GM18951 (cell line): ENCODE measurements around the gene CYSRT1.

Source experiments
- POLR2A ChIP-seq: IDR thresholded peaks from 4 replicates; pipeline ENCODE4 v1.6.1; 2011; ENCODE audit warnings: mild to moderate bottlenecking; ENCODE audit not compliant: insufficient read length, insufficient read depth; ENCODE audit errors: extremely low read depth
- in situ Hi-C: fragments of 300-500 bp; cut with MboI; formaldehyde crosslinking; loops from one replicate; pipeline ENCODE4 v1.12.0; 2022; ENCODE audit warnings: low sequenced_read_pairs, mixed read lengths, inconsistent platforms; ENCODE audit not compliant: unreplicated experiment

CYSRT1 gene

DNA sequence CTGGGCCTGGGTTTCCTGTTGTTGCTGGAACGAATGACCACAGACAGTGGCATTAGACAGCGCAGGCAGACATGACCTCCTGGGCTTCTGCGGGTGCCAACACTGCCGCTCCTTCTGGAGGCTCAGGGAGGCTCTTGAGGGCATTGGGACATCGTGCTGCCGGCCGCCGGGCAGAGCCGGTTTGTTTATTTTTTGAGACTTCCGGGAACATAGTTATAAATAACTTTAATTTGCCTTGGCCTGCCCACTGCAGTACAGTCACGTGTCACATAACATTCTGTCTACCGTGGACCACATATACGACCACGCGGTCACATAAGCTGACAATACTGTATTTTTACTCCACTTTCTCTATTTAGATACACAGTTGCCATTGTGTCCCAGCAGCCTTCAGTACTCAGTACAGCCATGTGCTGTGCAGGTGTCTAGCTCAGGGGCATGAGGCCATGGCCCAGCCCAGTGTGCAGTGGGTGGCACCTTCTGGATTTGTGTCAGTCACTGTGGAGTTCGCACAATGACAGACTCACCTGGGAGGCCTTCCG is 44.3 kb downstream of the CYSRT1 start:
- in situ Hi-C loops = no loop called here
- TF ChIP-seq POLR2A = no peak

DNA sequence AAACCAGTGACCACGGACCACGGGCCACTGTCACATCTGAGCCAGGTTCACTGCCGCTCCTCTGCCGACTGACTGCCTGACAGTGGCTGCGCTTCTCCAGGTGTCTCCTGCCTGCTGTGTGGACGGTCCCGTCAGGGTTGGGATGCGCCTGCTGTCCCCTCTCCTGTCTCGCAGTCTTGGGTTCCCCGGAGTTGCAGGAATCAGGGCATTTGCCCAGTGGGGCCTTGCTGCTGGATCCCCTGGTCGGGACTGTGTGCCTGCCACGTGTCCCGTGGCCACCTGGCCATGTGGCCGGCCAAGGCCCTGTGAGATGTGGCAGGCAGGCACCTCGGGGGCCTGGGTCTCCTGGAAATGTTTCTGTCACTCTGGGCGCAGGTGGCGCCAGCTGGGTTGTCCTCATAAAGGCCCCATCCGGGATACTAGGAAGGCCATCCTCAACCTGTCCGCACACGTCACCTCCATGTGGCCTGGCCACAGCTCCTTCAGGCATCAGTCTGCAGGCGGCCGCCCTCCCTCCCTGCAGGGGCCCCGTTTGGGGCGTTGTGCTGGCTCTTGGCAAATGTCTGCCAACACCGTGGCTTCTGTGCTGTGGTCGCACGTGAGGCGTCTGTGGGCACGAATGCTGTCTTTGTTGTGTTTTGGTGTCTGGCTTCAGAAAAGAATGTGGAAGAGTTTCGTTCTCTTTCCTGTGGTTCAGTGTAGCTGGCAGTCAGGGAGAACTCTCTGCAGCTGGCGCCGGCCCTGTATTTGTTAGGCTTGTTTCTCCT is 46.1 kb downstream of the CYSRT1 start:
- in situ Hi-C loops = no loop called here
- no peak for TF ChIP-seq POLR2A

DNA sequence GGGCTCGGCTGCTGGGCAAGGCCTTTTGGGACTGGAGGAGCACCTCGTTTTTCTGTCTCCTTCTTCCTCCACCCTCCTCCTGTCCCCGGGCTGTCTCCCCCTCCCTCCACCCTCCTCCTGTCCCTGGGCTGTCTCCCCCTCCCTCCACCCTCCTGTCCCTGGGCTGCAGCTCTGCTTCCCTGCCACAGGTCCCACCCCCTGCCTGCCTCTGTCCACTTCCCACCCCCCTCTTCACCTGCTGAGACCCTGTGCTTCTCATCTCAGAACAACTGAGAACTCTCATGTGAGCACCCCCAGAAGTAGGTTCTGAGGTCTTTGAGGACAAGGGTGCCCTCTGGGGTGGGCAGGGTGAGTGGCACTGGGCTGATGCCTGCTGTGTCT is 46.7 kb downstream of the CYSRT1 start:
- in situ Hi-C loops = no loop called here

DNA sequence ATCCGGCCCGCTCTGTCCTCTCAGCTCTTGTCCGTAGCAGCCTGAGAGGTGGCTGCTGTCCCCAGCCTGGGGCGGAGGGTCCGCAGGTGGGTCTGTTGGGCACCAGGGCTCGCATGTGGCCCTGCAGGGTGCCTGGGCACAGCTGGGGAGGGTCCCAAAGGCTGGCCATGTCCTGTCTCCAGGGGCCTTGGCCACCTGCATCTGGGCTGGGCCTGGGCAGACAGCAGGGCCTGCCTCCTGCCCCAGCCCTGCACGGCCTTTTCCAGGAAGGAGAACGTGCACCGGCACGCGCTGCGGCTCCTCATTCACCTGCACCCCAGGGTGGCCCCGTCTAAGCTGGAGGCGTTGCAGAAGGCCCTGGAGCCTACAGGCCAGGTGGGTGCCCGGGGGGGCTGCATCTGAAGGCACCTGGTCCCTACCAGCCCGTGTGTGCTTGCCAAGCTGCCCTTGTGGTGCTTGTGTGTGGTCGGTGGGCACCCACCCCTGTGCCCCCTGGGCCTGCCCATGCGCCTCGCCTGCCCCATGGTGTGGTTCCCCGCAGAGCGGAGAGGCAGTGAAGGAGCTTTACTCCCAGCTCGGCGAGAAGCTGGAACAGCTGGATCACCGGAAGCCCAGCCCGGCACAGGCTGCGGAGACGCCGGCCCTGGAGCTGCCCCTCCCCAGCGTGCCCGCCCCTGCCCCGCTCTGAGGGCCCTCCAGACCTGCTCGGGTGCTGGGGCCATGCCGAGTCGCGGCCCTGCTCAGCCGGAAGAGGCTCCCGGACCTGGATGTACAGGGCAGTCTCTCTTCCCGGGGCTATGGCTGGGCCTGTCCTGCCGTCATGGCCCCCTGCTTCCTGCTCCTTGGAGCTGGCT is 47.5 kb downstream of the CYSRT1 start:
- in situ Hi-C loops = no loop called here
- TF ChIP-seq POLR2A = no peak

More for the DNA sequence above, 46.7 kb downstream of the CYSRT1 start:
- TF ChIP-seq POLR2A = no peak

DNA sequence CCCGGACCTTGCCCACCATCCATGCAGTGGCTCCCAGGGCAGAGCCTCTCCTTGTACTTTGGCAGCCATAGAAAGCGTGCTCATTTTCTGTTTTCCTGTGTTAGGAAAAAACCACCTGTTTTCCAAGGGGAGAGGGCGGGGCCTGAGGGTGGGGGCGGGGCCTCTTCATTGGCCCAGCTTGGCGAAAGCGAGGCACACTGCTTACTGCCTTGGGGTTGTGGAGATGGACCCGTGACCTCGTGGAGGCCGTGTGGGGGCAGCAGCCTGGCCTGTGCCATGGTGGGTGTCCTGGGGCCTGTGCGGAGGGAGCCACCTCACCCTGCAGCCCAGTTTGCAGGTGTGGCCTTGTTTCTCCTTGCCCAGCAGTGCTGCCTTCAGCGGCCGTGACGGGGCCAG is 48.1 kb downstream of the CYSRT1 start:
- in situ Hi-C loops = no loop called here
- TF ChIP-seq POLR2A = no peak

DNA sequence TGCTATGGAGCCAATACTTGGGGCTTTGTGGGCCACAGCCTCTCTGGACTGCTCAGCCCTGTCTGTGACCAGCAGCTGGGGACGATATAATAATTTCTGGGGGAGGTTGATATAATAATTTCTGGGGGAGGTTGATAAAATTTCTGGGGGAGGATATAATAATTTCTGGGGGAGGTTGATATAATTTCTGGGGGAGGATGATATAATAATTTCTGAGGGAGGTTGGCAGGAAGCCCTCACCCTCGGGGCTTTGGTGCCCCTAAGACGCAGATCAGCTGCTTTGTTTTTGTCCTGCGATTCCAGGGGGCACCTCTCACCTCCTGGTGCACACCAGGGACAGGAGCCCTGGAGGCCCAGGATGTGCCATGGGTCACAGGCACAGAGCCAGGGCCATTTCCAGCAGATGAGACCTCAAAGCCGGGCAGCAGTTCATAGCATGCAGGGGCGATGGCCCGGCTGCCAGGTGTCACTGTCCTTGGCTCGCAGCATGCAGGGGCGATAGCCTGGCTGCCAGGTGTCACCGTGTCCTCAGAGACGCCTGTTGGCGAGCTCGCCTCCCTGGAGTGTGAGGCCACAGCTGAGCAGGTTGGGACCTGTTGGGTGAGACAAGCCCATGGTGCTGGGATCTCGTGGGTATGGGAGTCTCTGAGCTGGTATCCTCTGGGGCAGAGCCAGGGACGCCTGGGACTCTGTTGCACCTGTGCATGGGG is 48.8 kb downstream of the CYSRT1 start:
- in situ Hi-C loops = no loop called here
- no peak for TF ChIP-seq POLR2A

DNA sequence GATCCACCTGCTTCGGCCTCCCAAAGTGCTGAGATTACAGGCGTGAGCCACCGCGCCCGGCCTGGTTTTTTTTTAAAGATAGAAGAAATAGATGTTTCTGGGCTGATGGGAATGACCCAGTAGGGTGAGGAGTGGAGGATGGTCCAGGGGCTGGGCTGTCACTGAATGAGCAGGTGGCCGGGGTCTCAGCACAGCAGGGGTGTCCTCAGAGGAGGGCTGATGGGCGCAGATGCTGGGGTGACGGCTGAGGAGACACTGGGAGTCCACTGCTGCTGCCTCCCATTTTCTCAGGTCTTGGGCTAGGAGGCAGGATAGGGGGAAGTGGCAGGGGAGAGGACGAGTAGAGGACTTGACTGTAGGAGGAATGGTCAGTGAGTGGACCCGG is 50.2 kb downstream of the CYSRT1 start:
- TF ChIP-seq POLR2A = no peak
- in situ Hi-C loops = no loop called here
